SJSA1 (cell line): Measurements from ENCODE around the gene PARP15. TPM values are rescaled to one million over a fixed set of nuclear protein-coding genes. Genes with fewer than 3 reads are reported as not detected.

Experiments
- DNase-seq, 2 experiments: peaks; one replicate each; pipeline ENCODE4 v3.0.0-alpha.2; 2015 to 2020; ENCODE audit warnings: low spot score in 2 of 2, low read depth in 1 of 2
- H3K27ac ChIP-seq: fragments of 250-450 bp; sonication (Bioruptor Pico); 2 replicates; pipeline ENCODE4 v1.5.1; 2020; ENCODE audit warnings: mild to moderate bottlenecking, moderate library complexity
- H3K27me3 ChIP-seq: fragments of 250-450 bp; sonication (Bioruptor Pico); replicated peaks from 2 replicates; pipeline ENCODE4 v1.5.1; 2020; ENCODE audit warnings: mild to moderate bottlenecking, moderate library complexity
- H3K36me3 ChIP-seq: fragments of 250-450 bp; sonication (Bioruptor Pico); 2 replicates; pipeline ENCODE4 v1.5.1; 2020; ENCODE audit warnings: mild to moderate bottlenecking
- H3K4me1 ChIP-seq: fragments of 250-450 bp; sonication (Bioruptor Pico); replicated peaks from 2 replicates; pipeline ENCODE4 v1.6.1; 2021; ENCODE audit warnings: mild to moderate bottlenecking
- H3K4me3 ChIP-seq: fragments of 250-450 bp; sonication (Bioruptor Pico); 2 replicates; pipeline ENCODE4 v1.5.1; 2020; ENCODE audit warnings: mild to moderate bottlenecking
- H3K9me3 ChIP-seq: fragments of 250-450 bp; sonication (Bioruptor Pico); replicated peaks from 2 replicates; pipeline ENCODE4 v1.5.1; 2020; ENCODE audit warnings: mild to moderate bottlenecking
- total RNA-seq: library from RNA; depleted of rRNA; stranded (reverse); fragments of >200 nt; shearing (Covaris generic); gene quantifications from 2 replicates; pipeline ENCODE4 v1.2.3, GENCODE V29; 2014; rRNA removed

PARP15 gene
- total RNA-seq = not detected in 2 replicates

- H3K9me3 ChIP-seq = peaks cover 5% of the 10 kb centered on the region
- DNase-seq = no peak
Observed at GRCh38 chr3:122577409-122578031, at the start of gene PARP15. Gene PARP15 (plus strand): TSS chr3:122577650. CDS start chr3:122577668, 18 bp downstream.

GRCh38 chr3:122530164-122530563 is 47.3 kb upstream of the PARP15 start:
- H3K9me3 ChIP-seq = no peaks in the 10 kb centered on the region
- no peaks in the 10 kb centered on the region for H3K27me3 ChIP-seq
- peaks cover 6% of the 10 kb centered on the region; the same call in 1 of the 2 replicates for H3K36me3 ChIP-seq
- H3K4me3 ChIP-seq = no peak overlapping the region
- no peak overlapping the region for H3K27ac ChIP-seq
- DNase-seq = no peak
- H3K4me1 ChIP-seq = peaks cover 20% of the 10 kb centered on the region

More at GRCh38 chr3:122577409-122578031, at the start of gene PARP15:
- Histone ChIP-seq H3K4me1 (peaks cover 8% of the 10 kb centered on the region), H3K27me3 (0 out of 2 replicates have a peak, but pooled peaks cover 3% of the 10 kb centered on the region), H3K27ac (no peak within 1 kb of the TSS), H3K36me3 (peaks cover 3% of the 10 kb centered on the region; the same call in 1 of the 2 replicates), H3K4me3 (peak within 1 kb of the TSS; percentile 19; the same call in 1 of the 2 replicates)

GRCh38 chr3:122533480-122533879 is 44.0 kb upstream of the PARP15 start:
- H3K27me3 ChIP-seq = no peaks in the 10 kb centered on the region
- H3K4me1 ChIP-seq = peaks cover 20% of the 10 kb centered on the region
- peaks cover 6% of the 10 kb centered on the region; the same call in 1 of the 2 replicates for H3K36me3 ChIP-seq
- H3K4me3 ChIP-seq = no peak overlapping the region
- H3K9me3 ChIP-seq = no peaks in the 10 kb centered on the region
- no peak for DNase-seq
- H3K27ac ChIP-seq = no peak overlapping the region

GRCh38 chr3:122533931-122534334 is 43.5 kb upstream of the PARP15 start:
- Histone ChIP-seq H3K4me3 (no peak overlapping the region), H3K27me3 (no peaks in the 10 kb centered on the region), H3K27ac (no peak overlapping the region), H3K9me3 (no peaks in the 10 kb centered on the region), H3K4me1 (peaks cover 20% of the 10 kb centered on the region), H3K36me3 (peaks cover 6% of the 10 kb centered on the region; the same call in 1 of the 2 replicates)
- DNase-seq = peak; percentile 59 to 72

GRCh38 chr3:122535964-122536631 is 41.4 kb upstream of the PARP15 start:
- H3K4me1 ChIP-seq = peaks cover 20% of the 10 kb centered on the region
- H3K4me3 ChIP-seq = no peak overlapping the region
- no peaks in the 10 kb centered on the region for H3K9me3 ChIP-seq
- no peak overlapping the region for H3K27ac ChIP-seq
- H3K27me3 ChIP-seq = no peaks in the 10 kb centered on the region
- H3K36me3 ChIP-seq = peaks cover 8% of the 10 kb centered on the region
- no peak for DNase-seq

GRCh38 chr3:122536632-122537001 is 40.8 kb upstream of the PARP15 start:
- H3K27me3 ChIP-seq = no peaks in the 10 kb centered on the region
- no peak for DNase-seq
- H3K4me1 ChIP-seq = peaks cover 20% of the 10 kb centered on the region
- H3K36me3 ChIP-seq = peaks cover 8% of the 10 kb centered on the region
- no peak overlapping the region for H3K4me3 ChIP-seq
- H3K27ac ChIP-seq = no peak overlapping the region
- no peaks in the 10 kb centered on the region for H3K9me3 ChIP-seq

- Histone ChIP-seq H3K4me3 (no peak overlapping the region), H3K9me3 (no peaks in the 10 kb centered on the region), H3K36me3 (peaks cover 4% of the 10 kb centered on the region; the same call in 1 of the 2 replicates), H3K27ac (no peak overlapping the region), H3K27me3 (no peaks in the 10 kb centered on the region), H3K4me1 (peaks cover 5% of the 10 kb centered on the region)
- DNase-seq = no peak
Observed at GRCh38 chr3:122538956-122539490, 38.4 kb upstream of the PARP15 start.

GRCh38 chr3:122546151-122546550 is 31.3 kb upstream of the PARP15 start:
- Histone ChIP-seq H3K9me3 (no peaks in the 10 kb centered on the region), H3K4me1 (no peaks in the 10 kb centered on the region), H3K36me3 (peaks cover 5% of the 10 kb centered on the region; the same call in 1 of the 2 replicates), H3K27ac (no peak overlapping the region), H3K4me3 (no peak overlapping the region), H3K27me3 (no peaks in the 10 kb centered on the region)
- DNase-seq = no peak

- Histone ChIP-seq H3K4me1 (no peaks in the 10 kb centered on the region), H3K4me3 (no peak overlapping the region), H3K27me3 (no peaks in the 10 kb centered on the region), H3K27ac (no peak overlapping the region), H3K36me3 (peaks cover 5% of the 10 kb centered on the region; the same call in 1 of the 2 replicates), H3K9me3 (no peaks in the 10 kb centered on the region)
- no peak for DNase-seq
Observed at GRCh38 chr3:122548076-122548475, 29.4 kb upstream of the PARP15 start.

GRCh38 chr3:122548619-122549018 is 28.8 kb upstream of the PARP15 start:
- H3K27ac ChIP-seq = no peak overlapping the region
- H3K4me3 ChIP-seq = no peak overlapping the region
- no peaks in the 10 kb centered on the region for H3K9me3 ChIP-seq
- H3K4me1 ChIP-seq = no peaks in the 10 kb centered on the region
- peaks cover 5% of the 10 kb centered on the region; the same call in 1 of the 2 replicates for H3K36me3 ChIP-seq
- no peak for DNase-seq
- no peaks in the 10 kb centered on the region for H3K27me3 ChIP-seq

- DNase-seq = no peak
- Histone ChIP-seq H3K9me3 (no peaks in the 10 kb centered on the region), H3K27me3 (no peaks in the 10 kb centered on the region), H3K4me3 (no peak overlapping the region), H3K4me1 (no peaks in the 10 kb centered on the region), H3K36me3 (peaks cover 10% of the 10 kb centered on the region), H3K27ac (no peak overlapping the region)
Observed at GRCh38 chr3:122553171-122553570, 24.3 kb upstream of the PARP15 start.

- Histone ChIP-seq H3K27ac (no peak overlapping the region), H3K27me3 (no peaks in the 10 kb centered on the region), H3K9me3 (no peaks in the 10 kb centered on the region), H3K4me3 (no peak overlapping the region), H3K4me1 (no peaks in the 10 kb centered on the region), H3K36me3 (peaks cover 20% of the 10 kb centered on the region)
- no peak for DNase-seq
Observed at GRCh38 chr3:122555275-122556071, 22.0 kb upstream of the PARP15 start.

- Histone ChIP-seq H3K4me3 (no peak overlapping the region), H3K9me3 (no peaks in the 10 kb centered on the region), H3K4me1 (no peaks in the 10 kb centered on the region), H3K36me3 (peaks cover 20% of the 10 kb centered on the region), H3K27me3 (no peaks in the 10 kb centered on the region), H3K27ac (no peak overlapping the region)
- no peak for DNase-seq
Observed at GRCh38 chr3:122557356-122557755, 20.1 kb upstream of the PARP15 start.
